Subcutaneous adipose tissue (tissue), 4 donors: ENCODE results near the gene RMDN3. TPM values are rescaled to one million over a fixed set of nuclear protein-coding genes. Genes with fewer than 3 reads are reported as not detected.

Experiments
- total RNA-seq, 4 donors: library from RNA; depleted of rRNA; stranded (reverse); fragments of >200 nt; gene quantifications; one replicate each; pipeline ENCODE4 v1.1.0, GENCODE V29; 2016
- TF ChIP-seq, protein P1 (sequence below): fragments of 450-650 bp; IDR thresholded peaks from one replicate; pipeline ENCODE4 v1.5.1; 2016; ENCODE audit warnings: low read depth, mild to moderate bottlenecking, control low read depth, antibody characterized with exemption, moderate library complexity

The RMDN3 gene
- total RNA-seq, 4 donors from 2014 or later: 26.3 to 71.4 (median 35.6) TPM

GRCh38 chr15:40773496-40773895, 18.4 kb upstream of the RMDN3 start:
- TF ChIP-seq, protein P1, sequence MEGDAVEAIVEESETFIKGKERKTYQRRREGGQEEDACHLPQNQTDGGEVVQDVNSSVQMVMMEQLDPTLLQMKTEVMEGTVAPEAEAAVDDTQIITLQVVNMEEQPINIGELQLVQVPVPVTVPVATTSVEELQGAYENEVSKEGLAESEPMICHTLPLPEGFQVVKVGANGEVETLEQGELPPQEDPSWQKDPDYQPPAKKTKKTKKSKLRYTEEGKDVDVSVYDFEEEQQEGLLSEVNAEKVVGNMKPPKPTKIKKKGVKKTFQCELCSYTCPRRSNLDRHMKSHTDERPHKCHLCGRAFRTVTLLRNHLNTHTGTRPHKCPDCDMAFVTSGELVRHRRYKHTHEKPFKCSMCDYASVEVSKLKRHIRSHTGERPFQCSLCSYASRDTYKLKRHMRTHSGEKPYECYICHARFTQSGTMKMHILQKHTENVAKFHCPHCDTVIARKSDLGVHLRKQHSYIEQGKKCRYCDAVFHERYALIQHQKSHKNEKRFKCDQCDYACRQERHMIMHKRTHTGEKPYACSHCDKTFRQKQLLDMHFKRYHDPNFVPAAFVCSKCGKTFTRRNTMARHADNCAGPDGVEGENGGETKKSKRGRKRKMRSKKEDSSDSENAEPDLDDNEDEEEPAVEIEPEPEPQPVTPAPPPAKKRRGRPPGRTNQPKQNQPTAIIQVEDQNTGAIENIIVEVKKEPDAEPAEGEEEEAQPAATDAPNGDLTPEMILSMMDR: no peak

DNA sequence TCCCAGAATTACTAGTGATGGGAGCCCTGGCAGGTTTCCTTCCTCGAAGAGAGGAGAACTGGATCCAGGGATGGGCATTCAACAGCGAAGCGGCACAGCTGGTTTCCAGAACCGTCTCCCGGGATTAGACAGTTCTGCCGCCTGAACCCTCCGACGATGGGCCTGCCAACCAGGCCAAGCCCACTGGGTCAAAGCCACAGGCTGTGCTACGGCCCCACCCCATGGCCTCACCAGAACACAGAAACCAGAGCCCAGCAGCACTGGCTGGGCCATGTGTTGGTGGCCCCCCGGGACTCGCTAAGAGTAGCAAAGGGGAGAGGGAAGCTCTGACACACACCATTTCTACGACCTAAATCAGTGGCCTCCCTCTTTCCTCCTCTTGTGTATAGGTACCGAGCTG, 17.0 kb upstream of the RMDN3 start:
- TF ChIP-seq, protein P1: no peak

GRCh38 chr15:40771242-40771641, 16.2 kb upstream of the RMDN3 start:
- TF ChIP-seq, protein P1: no peak

DNA sequence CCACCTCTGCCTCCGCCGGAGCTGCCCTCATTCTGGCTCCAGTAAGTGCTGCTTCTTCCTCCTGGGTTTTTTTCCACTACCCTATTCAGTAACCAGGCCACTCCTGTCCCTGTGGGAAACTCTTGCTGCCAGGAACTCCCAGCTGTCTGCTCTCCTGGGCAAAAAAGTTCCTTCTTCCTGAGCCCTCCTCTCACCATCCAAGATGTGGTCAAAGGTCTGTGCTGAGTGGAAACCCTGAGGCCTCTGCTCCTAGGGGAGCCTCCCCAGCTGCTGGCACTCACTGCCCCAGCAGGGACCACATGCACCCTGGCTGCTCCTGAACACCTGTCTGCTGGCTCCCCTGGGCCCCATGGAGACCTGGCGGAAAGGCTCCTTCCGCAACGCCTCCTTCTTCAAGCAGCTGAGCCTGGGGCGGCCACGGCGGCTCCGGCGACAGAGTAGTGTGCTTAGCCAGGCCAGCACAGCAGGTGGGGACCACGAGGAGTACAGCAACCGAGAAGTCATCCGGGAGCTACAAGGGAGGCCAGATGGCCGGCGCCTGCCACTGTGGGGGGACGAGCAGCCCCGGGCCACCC, 15.2 kb upstream of the RMDN3 start:
- TF ChIP-seq, protein P1: no peak

- TF ChIP-seq, protein P1: no peak
These were observed 14.5 kb upstream of the RMDN3 start, which contains the start of gene C15orf62 for GRCh38 chr15:40769274-40770146. TSS of gene C15orf62 (plus strand) at chr15:40769980. CDS start at chr15:40770496, 516 bp downstream.

- TF ChIP-seq, protein P1: no peak
These were observed 13.6 kb upstream of the RMDN3 start for GRCh38 chr15:40768521-40769273.
